Measurements from ENCODE around the gene PTPRD. TPM values are rescaled to one million over a fixed set of nuclear protein-coding genes. Genes with fewer than 3 reads are reported as not detected.
A peak's percentile ranks its signal among the peaks of the same experiment; 100 is the strongest.

Gene PTPRD
- total RNA-seq, 1 donor from 2014 or later = 197 TPM

GRCh38 chr9:8484597-8485191 is 2128.1 kb downstream of the PTPRD start:
- H3K4me1 Mint-ChIP-seq (ENCODE audit: unreplicated experiment) = peaks cover 14% of the 10 kb centered on the region
- DNase-seq (ENCODE audit: extremely low spot score, unreplicated experiment) = no peak
- H3K36me3 Mint-ChIP-seq = peaks cover 42% of the 10 kb centered on the region
- TF ChIP-seq, protein P1, sequence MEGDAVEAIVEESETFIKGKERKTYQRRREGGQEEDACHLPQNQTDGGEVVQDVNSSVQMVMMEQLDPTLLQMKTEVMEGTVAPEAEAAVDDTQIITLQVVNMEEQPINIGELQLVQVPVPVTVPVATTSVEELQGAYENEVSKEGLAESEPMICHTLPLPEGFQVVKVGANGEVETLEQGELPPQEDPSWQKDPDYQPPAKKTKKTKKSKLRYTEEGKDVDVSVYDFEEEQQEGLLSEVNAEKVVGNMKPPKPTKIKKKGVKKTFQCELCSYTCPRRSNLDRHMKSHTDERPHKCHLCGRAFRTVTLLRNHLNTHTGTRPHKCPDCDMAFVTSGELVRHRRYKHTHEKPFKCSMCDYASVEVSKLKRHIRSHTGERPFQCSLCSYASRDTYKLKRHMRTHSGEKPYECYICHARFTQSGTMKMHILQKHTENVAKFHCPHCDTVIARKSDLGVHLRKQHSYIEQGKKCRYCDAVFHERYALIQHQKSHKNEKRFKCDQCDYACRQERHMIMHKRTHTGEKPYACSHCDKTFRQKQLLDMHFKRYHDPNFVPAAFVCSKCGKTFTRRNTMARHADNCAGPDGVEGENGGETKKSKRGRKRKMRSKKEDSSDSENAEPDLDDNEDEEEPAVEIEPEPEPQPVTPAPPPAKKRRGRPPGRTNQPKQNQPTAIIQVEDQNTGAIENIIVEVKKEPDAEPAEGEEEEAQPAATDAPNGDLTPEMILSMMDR (conservative IDR thresholded peaks at IDR 0.05) = no peak
- peaks cover 5% of the 10 kb centered on the region for H3K9me3 Mint-ChIP-seq
- H3K27me3 Mint-ChIP-seq = no peaks in the 10 kb centered on the region
- no peak overlapping the region for H3K27ac Mint-ChIP-seq
- H3K4me3 Mint-ChIP-seq = no peak overlapping the region

DNA sequence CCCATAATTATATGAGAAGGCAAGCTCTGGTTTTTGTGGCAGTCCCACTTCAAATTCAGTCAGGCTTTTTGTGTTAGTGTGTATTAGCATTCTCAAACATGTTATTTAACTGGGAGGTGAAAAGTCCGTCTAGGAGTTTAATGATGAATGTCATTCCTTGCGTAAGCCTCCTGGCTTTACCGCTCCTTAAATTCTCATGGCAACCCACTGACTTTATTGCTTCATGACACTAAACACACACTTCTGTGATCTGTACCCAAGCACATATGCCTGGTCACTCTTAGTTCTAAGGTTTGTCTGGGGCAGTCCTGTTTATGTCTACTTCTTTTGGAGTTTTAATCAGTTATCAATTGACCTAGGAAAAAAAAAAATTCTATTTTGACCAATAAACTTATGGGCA is 2135.4 kb downstream of the PTPRD start:
- H3K27me3 Mint-ChIP-seq = no peaks in the 10 kb centered on the region
- no peak for DNase-seq (ENCODE audit: extremely low spot score, unreplicated experiment)
- peaks cover 12% of the 10 kb centered on the region for H3K36me3 Mint-ChIP-seq

GRCh38 chr9:8474937-8475336 is 2137.9 kb downstream of the PTPRD start:
- DNase-seq (ENCODE audit: extremely low spot score, unreplicated experiment) = no peak
- Mint-ChIP-seq H3K9me3 (no peaks in the 10 kb centered on the region), H3K4me1 (ENCODE audit: unreplicated experiment) (peaks cover 3% of the 10 kb centered on the region), H3K36me3 (peaks cover 3% of the 10 kb centered on the region), H3K4me3 (no peak overlapping the region), H3K27ac (no peak overlapping the region), H3K27me3 (no peaks in the 10 kb centered on the region)
- TF ChIP-seq, protein P1 (conservative IDR thresholded peaks at IDR 0.05) = no peak

More for the DNA sequence above, 2135.4 kb downstream of the PTPRD start:
- TF ChIP-seq, protein P1 (conservative IDR thresholded peaks at IDR 0.05) = no peak
- H3K9me3 Mint-ChIP-seq = peaks cover 5% of the 10 kb centered on the region
- H3K4me3 Mint-ChIP-seq = no peak overlapping the region
- peak overlapping the region; percentile 44 for H3K27ac Mint-ChIP-seq
- peaks cover 6% of the 10 kb centered on the region for H3K4me1 Mint-ChIP-seq (ENCODE audit: unreplicated experiment)

- no peak for DNase-seq (ENCODE audit: extremely low spot score, unreplicated experiment)
- H3K9me3 Mint-ChIP-seq = no peaks in the 10 kb centered on the region
- no peaks in the 10 kb centered on the region for H3K27me3 Mint-ChIP-seq
- H3K27ac Mint-ChIP-seq = no peak overlapping the region
- H3K4me1 Mint-ChIP-seq (ENCODE audit: unreplicated experiment) = peaks cover 1% of the 10 kb centered on the region
- no peak overlapping the region for H3K4me3 Mint-ChIP-seq
- H3K36me3 Mint-ChIP-seq = no peaks in the 10 kb centered on the region
- TF ChIP-seq, protein P1 (conservative IDR thresholded peaks at IDR 0.05) = no peak
Observed at GRCh38 chr9:8473244-8474020, 2139.4 kb downstream of the PTPRD start.

DNA sequence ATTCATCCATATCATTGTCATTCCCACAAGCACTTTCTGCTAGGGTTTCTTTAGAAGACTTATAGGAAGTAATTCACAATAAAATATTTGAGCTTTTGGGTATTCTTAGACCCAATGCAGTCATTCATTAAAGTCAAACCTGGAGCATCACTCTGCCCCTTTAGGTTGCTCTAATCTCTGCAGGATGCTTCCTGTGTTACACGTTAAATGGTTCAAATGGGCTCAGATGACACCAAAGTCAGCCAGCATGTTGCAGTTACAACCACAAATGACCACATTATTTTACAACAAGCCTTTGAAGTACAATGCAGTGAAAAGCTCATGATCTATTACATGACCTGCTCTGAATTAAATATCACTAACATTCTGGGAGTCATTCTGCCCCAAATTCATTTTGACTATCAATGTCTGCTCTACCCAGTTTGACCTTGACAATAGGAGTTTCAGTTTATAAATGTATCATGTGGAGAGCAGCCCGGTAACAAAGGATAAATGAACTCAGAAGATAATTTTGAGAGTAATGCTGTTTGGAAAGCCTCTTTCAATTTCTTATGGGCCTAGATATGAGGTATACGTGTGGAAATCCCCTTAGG is 2144.7 kb downstream of the PTPRD start:
- H3K4me1 Mint-ChIP-seq (ENCODE audit: unreplicated experiment) = peaks cover 6% of the 10 kb centered on the region
- no peaks in the 10 kb centered on the region for H3K27me3 Mint-ChIP-seq
- H3K27ac Mint-ChIP-seq = no peak overlapping the region
- TF ChIP-seq, protein P1 (conservative IDR thresholded peaks at IDR 0.05) = no peak
- H3K36me3 Mint-ChIP-seq = peaks cover 14% of the 10 kb centered on the region
- DNase-seq (ENCODE audit: extremely low spot score, unreplicated experiment) = no peak
- no peak overlapping the region for H3K4me3 Mint-ChIP-seq
- H3K9me3 Mint-ChIP-seq = no peaks in the 10 kb centered on the region
